Tibial artery (tissue), 4 donors: ENCODE data around the gene ACR.

Source experiments
- DNase-seq, 2 donors: peaks; one replicate each; pipeline ENCODE4 v3.0.0-alpha.2; 2019
- H3K27ac ChIP-seq, 2 donors: fragments of 200-600 bp; sonication (generic) in 1 of 2; 1 replicate in 1 of 2; 2 replicates in 1 of 2; pipeline ENCODE4 v1.5.1; 2018 to 2019; ENCODE audit warnings: mild to moderate bottlenecking in 1 of 2
- H3K27me3 ChIP-seq, 2 donors: fragments of 200-600 bp; sonication (generic) in 1 of 2; one replicate each; pipeline versions ENCODE4 v1.5.1 to v1.6.0; 2016 to 2019
- H3K36me3 ChIP-seq, 3 donors: fragments of 200-600 bp; sonication (generic) in 2 of 3; one replicate each; pipeline ENCODE4 v1.5.1; 2016 to 2019; ENCODE audit warnings: mild to moderate bottlenecking in 2 of 3
- H3K4me1 ChIP-seq, 4 donors: fragments of 200-600 bp; sonication (generic) in 2 of 4; 1 replicate in 3 of 4; 2 replicates in 1 of 4; pipeline ENCODE4 v1.5.1; 2016 to 2019
- H3K4me3 ChIP-seq, 2 donors: fragments of 200-600 bp; sonication (generic) in 1 of 2; 1 replicate in 1 of 2; 2 replicates in 1 of 2; pipeline ENCODE4 v1.5.1; 2018 to 2019; ENCODE audit warnings: mild to moderate bottlenecking in 2 of 2
- H3K9me3 ChIP-seq, 3 donors: fragments of 200-600 bp; sonication (generic) in 1 of 3; one replicate each; pipeline ENCODE4 v1.5.1; 2016 to 2019
- CTCF ChIP-seq, 2 experiments: fragments of 200-600 bp in 1 of 2; fragments of 450-650 bp in 1 of 2; IDR thresholded peaks; one replicate each; pipeline ENCODE4 v1.5.1; 2017 to 2019; ENCODE audit warnings: antibody characterized with exemption in 2 of 2, mild to moderate bottlenecking in 1 of 2, moderate library complexity in 1 of 2
- intact Hi-C: fragments of 100-400 bp; cut with DNase I; formaldehyde crosslinking; loops from one replicate; pipeline ENCODE4 v1.15.0; 2023; ENCODE audit warnings: low total_unique reads

The ACR gene

GRCh38 chr22:50704510-50705218 lies 33.3 kb upstream of the ACR start:
- no peak for DNase-seq
- Histone ChIP-seq H3K4me3 (no peak overlapping the region), H3K36me3 (no peaks in the 10 kb centered on the region), H3K27me3 (peaks cover 0 to 56% of the 10 kb centered on the region in 2 donors), H3K9me3 (no peaks in the 10 kb centered on the region), H3K4me1 (no peaks in the 10 kb centered on the region), H3K27ac (no peak overlapping the region)
- no peak for TF ChIP-seq CTCF (IDR thresholded peaks at IDR 0.05)
- intact Hi-C loops: no loop called here

- Histone ChIP-seq H3K27ac (no peak overlapping the region), H3K9me3 (no peaks in the 10 kb centered on the region), H3K27me3 (peaks cover 0 to 53% of the 10 kb centered on the region in 2 donors), H3K4me3 (no peak overlapping the region), H3K4me1 (no peaks in the 10 kb centered on the region), H3K36me3 (no peaks in the 10 kb centered on the region)
- no peak for TF ChIP-seq CTCF (IDR thresholded peaks at IDR 0.05)
- no peak for DNase-seq
- intact Hi-C loops: no loop called here
These were observed 32.7 kb upstream of the ACR start for GRCh38 chr22:50705219-50705691.

GRCh38 chr22:50705851-50706351 lies 32.1 kb upstream of the ACR start:
- DNase-seq: no peak
- no peaks in the 10 kb centered on the region for H3K4me1 ChIP-seq
- intact Hi-C loops: no loop called here
- H3K27me3 ChIP-seq: peaks cover 0 to 46% of the 10 kb centered on the region in 2 donors
- no peak overlapping the region for H3K27ac ChIP-seq
- no peak overlapping the region for H3K4me3 ChIP-seq
- no peaks in the 10 kb centered on the region for H3K9me3 ChIP-seq
- TF ChIP-seq CTCF (IDR thresholded peaks at IDR 0.05): no peak
- H3K36me3 ChIP-seq: no peaks in the 10 kb centered on the region

GRCh38 chr22:50706481-50707125 lies 31.4 kb upstream of the ACR start:
- no peaks in the 10 kb centered on the region for H3K36me3 ChIP-seq
- no peaks in the 10 kb centered on the region for H3K4me1 ChIP-seq
- no peak overlapping the region for H3K27ac ChIP-seq
- intact Hi-C loops: no loop called here
- no peaks in the 10 kb centered on the region for H3K9me3 ChIP-seq
- DNase-seq: no peak
- no peak overlapping the region for H3K4me3 ChIP-seq
- no peak for TF ChIP-seq CTCF (IDR thresholded peaks at IDR 0.05)
- peaks cover 0 to 43% of the 10 kb centered on the region in 2 donors for H3K27me3 ChIP-seq

- Histone ChIP-seq H3K9me3 (no peaks in the 10 kb centered on the region), H3K4me3 (no peak overlapping the region), H3K4me1 (no peaks in the 10 kb centered on the region), H3K27me3 (peaks cover 0 to 28% of the 10 kb centered on the region in 2 donors), H3K36me3 (no peaks in the 10 kb centered on the region), H3K27ac (no peak overlapping the region)
- TF ChIP-seq CTCF (IDR thresholded peaks at IDR 0.05): no peak
- intact Hi-C loops: no loop called here
- no peak for DNase-seq
These were observed 29.5 kb upstream of the ACR start for GRCh38 chr22:50708474-50708873.
